ENCODE measurements around the gene VWA8.

Gene VWA8

GRCh38 chr13:41978007-41978406 is 17.1 kb upstream of the VWA8 start (continued):
- no peak for TF ChIP-seq ZBTB48 (tag by site-specific recombination; IDR thresholded peaks at IDR 0.05)
- no peak for TF ChIP-seq ZNF548 (tag by site-specific recombination; IDR thresholded peaks at IDR 0.05)
- TF ChIP-seq PRDM6 (tag by site-specific recombination; IDR thresholded peaks at IDR 0.05) = no peak
- no peak for TF ChIP-seq GLIS2 (tag by site-specific recombination; IDR thresholded peaks at IDR 0.05)
- no peak for TF ChIP-seq HOXC10 (CRISPR knock-in tag; IDR thresholded peaks at IDR 0.05)
- no peak for TF ChIP-seq ZBTB11 (tag by site-specific recombination; conservative IDR thresholded peaks at IDR 0.05; ENCODE audit: low read depth)

- Histone ChIP-seq H3K27ac (ENCODE audit: extremely low read depth, low read depth, low read length) (no peak overlapping the region), H3K4me1 (ENCODE audit: control insufficient read depth, insufficient read depth, low read length) (no peaks in the 10 kb centered on the region), H3K4me3 (ENCODE audit: low read depth, low read length) (no peak overlapping the region), H3K9me3 (ENCODE audit: control insufficient read depth, insufficient read depth, low read depth, low read length) (no peaks in the 10 kb centered on the region), H3K36me3 (ENCODE audit: control insufficient read depth in 2 of 2, insufficient read depth in 1 of 2, low read length in 2 of 2) (no peaks in the 10 kb centered on the region)
- ChIA-PET POLR2A (no interaction called here), CTCF (interaction anchor here (0.6 kb wide), 1 partner anchor 62 kb away, joined by 4 read pairs; no protein-coding TSS in a partner anchor)
- TF ChIP-seq ZNF155 (tag by site-specific recombination; IDR thresholded peaks at IDR 0.05) (no peak), ZNF785 (tag by site-specific recombination; IDR thresholded peaks at IDR 0.05) (no peak), GFI1B (tag by site-specific recombination; IDR thresholded peaks at IDR 0.05) (no peak), ZNF202 (tag by site-specific recombination; IDR thresholded peaks at IDR 0.05; ENCODE audit: borderline replicate concordance) (no peak), ZNF560 (tag by site-specific recombination; IDR thresholded peaks at IDR 0.05; ENCODE audit: borderline replicate concordance) (no peak), INSM2 (tag by site-specific recombination; IDR thresholded peaks at IDR 0.05) (no peak), HIC1 (tag by site-specific recombination; IDR thresholded peaks at IDR 0.05) (no peak), ZNF792 (tag by site-specific recombination; IDR thresholded peaks at IDR 0.05) (no peak), ELK4 (IDR thresholded peaks at IDR 0.05; ENCODE audit: borderline replicate concordance, low read depth, low read length) (no peak), WT1 (tag by site-specific recombination; IDR thresholded peaks at IDR 0.05) (no peak), ZNF707 (tag by site-specific recombination; IDR thresholded peaks at IDR 0.05) (no peak), SCRT1 (tag by site-specific recombination; IDR thresholded peaks at IDR 0.05; ENCODE audit: borderline replicate concordance) (no peak), ZNF211 (tag by site-specific recombination; IDR thresholded peaks at IDR 0.05; ENCODE audit: low read depth) (no peak), SP7 (tag by site-specific recombination; IDR thresholded peaks at IDR 0.05) (no peak), AEBP2 (tag by site-specific recombination; IDR thresholded peaks at IDR 0.05; ENCODE audit: borderline replicate concordance) (no peak), RBAK (tag by site-specific recombination; IDR thresholded peaks at IDR 0.05) (no peak), ZNF37A (tag by site-specific recombination; IDR thresholded peaks at IDR 0.05) (no peak), ZNF10 (tag by site-specific recombination; IDR thresholded peaks at IDR 0.05) (no peak)
Measured at GRCh38 chr13:41976476-41976875, 15.6 kb upstream of the VWA8 start.
